ENCODE measurements around the gene PLXNA2.
A peak's percentile ranks its signal among the peaks of the same experiment; 100 is the strongest.

The PLXNA2 gene

GRCh38 chr1:208264469-208265121, 20.4 kb upstream of the PLXNA2 start:
- no peak for DNase-seq

- DNase-seq: no peak
These were observed 17.7 kb upstream of the PLXNA2 start for GRCh38 chr1:208261874-208262273.

- no peak for DNase-seq
These were observed 14.1 kb upstream of the PLXNA2 start for GRCh38 chr1:208258277-208258676.

DNA sequence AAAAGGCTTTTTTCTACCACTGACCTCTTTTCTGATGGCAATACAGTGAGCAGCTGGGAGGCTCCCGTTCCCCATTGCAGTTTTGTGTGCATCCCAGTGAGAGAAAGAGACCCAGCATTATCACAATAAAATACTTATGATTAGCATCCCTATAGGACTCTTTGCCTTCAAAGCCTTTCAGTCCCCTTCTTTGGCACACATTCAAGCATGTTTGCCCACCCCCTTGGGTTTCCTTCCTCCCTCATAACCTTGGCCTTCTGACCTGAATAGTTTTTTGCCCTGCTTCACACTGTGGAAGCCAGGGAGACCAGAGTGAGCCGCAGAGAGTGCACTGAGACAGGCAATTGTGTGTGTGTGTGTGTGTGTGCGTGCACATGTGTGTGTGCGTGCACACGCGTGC, 13.2 kb upstream of the PLXNA2 start:
- no peak for DNase-seq

- no peak for DNase-seq
These were observed 12.4 kb upstream of the PLXNA2 start for GRCh38 chr1:208256556-208256955.

GRCh38 chr1:208256091-208256490, 11.9 kb upstream of the PLXNA2 start:
- DNase-seq: no peak

- DNase-seq: no peak
These were observed 10.7 kb upstream of the PLXNA2 start for GRCh38 chr1:208254862-208255261.

GRCh38 chr1:208254376-208254775, 10.2 kb upstream of the PLXNA2 start:
- no peak for DNase-seq

GRCh38 chr1:208252836-208253576, 8.8 kb upstream of the PLXNA2 start:
- DNase-seq: no peak

DNA sequence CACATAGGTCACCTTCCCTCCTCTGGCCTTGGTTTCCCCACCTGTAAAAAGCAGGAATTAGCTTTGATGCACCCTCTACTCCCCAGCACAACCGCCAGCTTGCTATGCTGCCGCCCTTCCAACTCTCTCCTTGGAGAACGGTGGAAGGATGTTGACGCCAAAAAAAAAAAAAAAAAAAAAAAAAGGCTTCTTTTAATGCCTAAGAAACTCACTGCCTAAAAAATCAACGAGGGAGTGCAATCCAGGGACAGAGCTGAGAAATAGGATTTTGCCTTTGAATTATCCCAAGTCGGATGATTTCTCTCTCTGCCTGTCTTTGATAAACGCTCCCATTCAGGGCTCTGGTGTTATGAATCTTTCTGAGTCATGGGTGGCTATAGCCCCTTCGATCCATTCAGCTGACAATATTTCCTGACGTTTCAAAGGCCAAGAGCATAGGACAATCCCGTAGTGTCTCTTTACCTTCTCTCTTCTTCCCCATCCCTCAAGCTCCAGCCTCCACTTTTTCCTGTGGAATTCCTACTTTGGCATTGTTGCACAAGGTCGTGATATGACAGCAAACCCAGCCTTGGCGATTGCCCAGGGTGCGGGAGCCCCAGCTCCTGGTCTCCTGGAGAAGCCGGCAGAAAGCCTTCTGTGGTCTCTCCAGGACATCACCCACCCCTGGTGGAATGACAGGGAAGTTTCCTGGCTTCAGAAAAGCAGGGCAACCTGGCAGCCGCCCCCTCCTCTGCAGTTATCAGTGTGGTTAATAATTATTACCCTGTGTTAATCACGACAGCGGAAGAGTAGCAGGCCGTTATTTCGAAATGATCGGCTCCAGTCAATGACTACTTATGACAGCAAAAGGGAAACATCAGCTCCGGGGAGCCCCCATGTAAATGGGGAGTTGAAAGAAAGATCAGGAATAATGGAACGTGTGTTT, 8.0 kb upstream of the PLXNA2 start:
- no peak for DNase-seq

- DNase-seq: no peak
These were observed 6.8 kb upstream of the PLXNA2 start for GRCh38 chr1:208251015-208251414.

- DNase-seq: no peak
These were observed 6.4 kb upstream of the PLXNA2 start for GRCh38 chr1:208250613-208251012.

GRCh38 chr1:208248991-208249696, 5.0 kb upstream of the PLXNA2 start:
- no peak for DNase-seq

DNA sequence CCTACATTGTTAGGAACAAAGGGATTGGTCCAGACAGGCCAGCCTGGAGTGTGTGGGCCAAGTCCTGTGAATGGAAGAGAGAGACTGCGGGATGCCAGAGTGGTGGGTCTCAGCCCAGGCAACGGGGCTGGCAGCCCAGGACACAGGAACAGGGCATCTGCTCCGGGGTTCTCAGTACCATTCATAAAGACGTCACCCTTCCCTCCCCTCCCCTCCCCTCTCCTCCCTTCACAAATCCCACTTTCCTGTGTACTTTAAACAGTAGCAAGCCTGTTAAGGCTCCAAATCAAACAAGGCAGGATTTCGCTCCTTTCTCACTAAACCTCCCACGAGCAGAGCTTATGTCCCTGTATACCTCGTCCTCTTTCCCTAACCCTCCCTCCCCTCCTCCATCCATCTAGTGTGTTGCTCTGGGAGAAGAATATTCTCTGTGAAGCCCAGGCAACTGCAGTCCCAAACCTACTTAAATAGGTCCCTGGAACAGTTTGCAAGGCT, 4.2 kb upstream of the PLXNA2 start:
- no peak for DNase-seq

DNA sequence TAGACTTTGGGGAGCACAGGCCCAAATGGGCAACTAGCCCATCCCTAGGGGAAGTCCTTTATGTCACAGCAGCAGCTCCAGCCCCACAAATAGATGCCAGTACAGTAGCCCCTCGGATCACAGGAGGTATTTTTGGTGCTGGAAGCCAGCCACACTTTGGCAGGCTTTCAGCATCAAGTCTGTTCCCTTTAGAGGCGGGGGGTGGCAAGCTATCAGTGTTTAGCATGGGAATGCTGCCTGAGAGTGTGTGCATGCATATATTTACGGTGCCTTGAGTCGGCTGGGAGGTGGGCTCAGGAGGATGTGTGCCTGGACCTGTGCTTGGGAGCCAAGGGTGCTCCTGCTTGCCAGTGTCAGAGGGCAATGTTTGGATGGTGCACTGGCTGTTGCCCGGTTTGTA, 3.5 kb upstream of the PLXNA2 start:
- DNase-seq: no peak

- DNase-seq: peak; percentile 73
These were observed 1.1 kb upstream of the PLXNA2 start for GRCh38 chr1:208245185-208245705.

- DNase-seq: no peak
These were observed 637 bp downstream of the PLXNA2 start for GRCh38 chr1:208243527-208243966.

- no peak for DNase-seq
These were observed 1.1 kb downstream of the PLXNA2 start for GRCh38 chr1:208242941-208243526.

DNA sequence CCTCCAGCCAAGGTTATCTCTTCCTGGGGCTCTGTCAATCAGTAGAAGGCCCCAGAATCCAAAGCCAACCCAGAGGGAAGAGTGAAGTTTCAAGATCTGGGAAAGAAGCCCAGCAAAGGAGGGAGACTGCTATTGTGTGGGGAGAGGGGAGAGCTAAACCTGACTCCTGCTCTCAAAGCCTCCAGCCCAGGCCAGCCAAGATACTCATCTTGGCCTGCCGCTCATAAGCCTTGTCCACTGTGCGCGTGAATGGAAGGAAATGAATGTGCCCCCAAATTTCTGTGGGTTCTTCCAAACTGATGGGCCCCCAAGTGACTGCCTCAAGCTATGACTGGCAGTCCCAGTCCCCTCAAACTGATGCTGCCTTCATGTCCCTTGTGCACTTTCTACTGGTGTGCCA, 2.0 kb downstream of the PLXNA2 start:
- DNase-seq: no peak

GRCh38 chr1:208241512-208241911, 2.7 kb downstream of the PLXNA2 start:
- no peak for DNase-seq

DNA sequence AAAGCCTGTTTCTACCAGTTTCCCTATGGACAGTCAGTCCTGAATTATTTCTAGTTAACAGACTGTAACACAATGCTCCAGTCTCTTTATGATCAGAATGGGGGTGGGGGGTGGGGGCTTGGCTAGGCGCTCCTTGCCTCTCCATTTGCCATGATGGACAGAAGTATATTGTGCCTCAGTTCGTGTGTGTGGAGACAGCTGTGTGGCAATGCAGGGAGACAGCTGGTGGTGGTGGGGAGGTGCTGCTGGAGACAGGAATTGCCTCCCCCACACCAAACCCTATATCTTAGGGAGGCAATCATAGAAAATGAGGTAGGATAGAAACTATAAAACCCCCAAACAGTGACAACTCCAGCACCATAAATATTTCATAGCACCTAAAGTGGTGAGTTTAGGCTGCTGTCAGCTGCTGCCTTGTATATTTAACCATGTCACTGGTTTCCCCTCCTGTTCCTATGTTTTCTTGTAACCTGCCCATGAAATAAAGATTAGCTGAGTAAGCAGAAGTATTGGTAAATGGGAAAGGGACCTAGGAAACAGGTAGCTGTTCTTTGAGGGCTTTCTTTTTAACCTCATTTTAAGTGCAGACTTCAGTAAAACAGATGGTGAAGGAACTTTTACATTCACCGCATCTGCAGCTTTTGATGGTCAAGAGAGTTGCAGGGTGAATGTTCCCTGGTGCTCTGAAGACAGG, 3.4 kb downstream of the PLXNA2 start:
- no peak for DNase-seq
